H1 (cell line): ENCODE results near the gene ASH1L. TPM values are rescaled to one million over a fixed set of nuclear protein-coding genes. Genes with fewer than 3 reads are reported as not detected.

Experiments
- CTCF ChIA-PET: fragments of 300-600 bp; sonication (Branson Sonifier 250); formaldehyde crosslinking; loops from one replicate; lab custom pipeline; 2021; ENCODE audit not compliant: partially characterized antibody; lab: Charles Lee
- POLR2A ChIA-PET: fragments of 300-600 bp; sonication (Branson Sonifier 250); formaldehyde crosslinking; loops from one replicate; lab custom pipeline; 2021; ENCODE audit warnings: inconsistent platforms; ENCODE audit not compliant: partially characterized antibody; lab: Charles Lee
- DNase-seq, 2 experiments: peaks; one replicate each; pipeline versions ENCODE4 v3.0.0 to v3.0.0-alpha.2; 2010 to 2022; ENCODE audit warnings: low spot score in 2 of 2, low read depth in 1 of 2, mixed read lengths in 1 of 2
- FAIRE-seq: peaks from 2 replicates; lab custom pipeline; 2011; peaks lifted over from hg19 to GRCh38; lab: Jason Lieb, UNC
- H2AFZ ChIP-seq: 2 replicates; pipeline ENCODE4 v1.8.1; 2012; ENCODE audit warnings: low read length, inconsistent platforms
- H2AK5ac ChIP-seq: 2 replicates; pipeline ENCODE4 v1.6.1; 2013; ENCODE audit warnings: low read depth, low read length
- H2BK120ac ChIP-seq: replicated peaks from 2 replicates; pipeline ENCODE3; 2013; ENCODE audit warnings: low read depth, low read length, inconsistent platforms
- H2BK12ac ChIP-seq: 2 replicates; pipeline ENCODE4 v1.6.1; 2013; ENCODE audit warnings: low read depth, low read length
- H2BK15ac ChIP-seq: 2 replicates; pipeline ENCODE4 v1.6.1; 2013; ENCODE audit warnings: low read length
- H2BK20ac ChIP-seq: 2 replicates; pipeline ENCODE4 v1.6.1; 2013; ENCODE audit warnings: low read length
- H2BK5ac ChIP-seq: 2 replicates; pipeline ENCODE4 v1.6.1; 2013; ENCODE audit warnings: low read depth, low read length
- H3K14ac ChIP-seq: 2 replicates; pipeline ENCODE4 v1.6.1; 2013; ENCODE audit warnings: inconsistent platforms; ENCODE audit not compliant: insufficient read length
- H3K18ac ChIP-seq: 2 replicates; pipeline ENCODE4 v1.6.1; 2013; ENCODE audit warnings: low read length; ENCODE audit errors: extremely low read depth
- H3K23ac ChIP-seq: 2 replicates; pipeline ENCODE4 v1.6.1; 2013; ENCODE audit warnings: inconsistent platforms; ENCODE audit not compliant: insufficient read length
- H3K23me2 ChIP-seq: 2 replicates; pipeline ENCODE4 v1.6.1; 2013; ENCODE audit warnings: low read depth, low read length
- H3K27ac ChIP-seq: 2 replicates; pipeline ENCODE4 v1.6.1; 2011; ENCODE audit warnings: low read depth, low read length, inconsistent platforms
- H3K27me3 ChIP-seq, 4 experiments: replicated peaks in 1 of 4; 1 replicate in 1 of 4; 2 replicates in 3 of 4; pipeline versions ENCODE4 v1.6.1 to v1.8.1; 2011 to 2013; ENCODE audit warnings: low read length in 3 of 4, mild to moderate bottlenecking in 3 of 4, inconsistent platforms in 2 of 4, mixed read lengths in 2 of 4, moderate library complexity in 1 of 4; ENCODE audit not compliant: control insufficient read depth in 3 of 4, insufficient read depth in 3 of 4; ENCODE audit errors: extremely low read depth in 1 of 4
- H3K36me3 ChIP-seq, 4 experiments: 2 replicates each; pipeline versions ENCODE4 v1.6.1 to v1.8.1; 2011 to 2013; ENCODE audit warnings: mild to moderate bottlenecking in 4 of 4, low read length in 3 of 4, moderate library complexity in 2 of 4, control low read depth in 1 of 4, inconsistent platforms in 1 of 4; ENCODE audit not compliant: insufficient read depth in 4 of 4, control insufficient read depth in 2 of 4
- H3K4ac ChIP-seq: replicated peaks from 2 replicates; pipeline ENCODE3; 2013; ENCODE audit warnings: low read length, low read depth, mixed read lengths, inconsistent platforms; ENCODE audit not compliant: insufficient read length
- H3K4me1 ChIP-seq, 4 experiments: replicated peaks in 1 of 4; 1 replicate in 1 of 4; 2 replicates in 3 of 4; pipeline versions ENCODE4 v1.6.1 to v1.8.1; 2011 to 2013; ENCODE audit warnings: low read length in 3 of 4, inconsistent platforms in 2 of 4, mixed read lengths in 1 of 4; ENCODE audit not compliant: insufficient read depth in 4 of 4, control insufficient read depth in 3 of 4
- H3K4me2 ChIP-seq, 2 experiments: 2 replicates each; pipeline versions ENCODE4 v1.6.1 to v1.8.1; 2011 to 2013; ENCODE audit warnings: low read depth in 2 of 2, low read length in 2 of 2, control low read depth in 1 of 2, inconsistent platforms in 1 of 2, mild to moderate bottlenecking in 1 of 2; ENCODE audit not compliant: insufficient read depth in 1 of 2
- H3K4me3 ChIP-seq, 4 experiments: fragments of 200-600, 300-600 bp in 1 of 4; sonication (generic), shearing (Covaris generic), sonication (Bioruptor Twin) in 1 of 4; 2 replicates each; pipeline versions ENCODE4 v1.5.1 to v1.8.1; 2011 to 2016; ENCODE audit warnings: low read length in 4 of 4, low read depth in 3 of 4, control low read depth in 2 of 4, inconsistent platforms in 2 of 4, mild to moderate bottlenecking in 2 of 4, mixed read lengths in 1 of 4, moderate library complexity in 1 of 4; ENCODE audit not compliant: insufficient read depth in 2 of 4; ENCODE audit errors: extremely low read depth in 1 of 4
- H3K56ac ChIP-seq: replicated peaks from 2 replicates; pipeline ENCODE3; 2013; ENCODE audit warnings: low read depth, mild to moderate bottlenecking, mixed read lengths, low read length, inconsistent platforms; ENCODE audit not compliant: insufficient read length
- H3K79me1 ChIP-seq: 2 replicates; pipeline ENCODE4 v1.6.1; 2013; ENCODE audit warnings: low read depth, low read length, control low read depth
- H3K79me2 ChIP-seq, 2 experiments: 2 replicates each; pipeline versions ENCODE4 v1.6.1 to v1.8.1; 2012 to 2013; ENCODE audit warnings: low read length in 2 of 2, mild to moderate bottlenecking in 2 of 2, inconsistent platforms in 1 of 2; ENCODE audit not compliant: insufficient read depth in 2 of 2, control insufficient read depth in 1 of 2
- H3K9ac ChIP-seq, 4 experiments: replicated peaks in 1 of 4; 1 replicate in 1 of 4; 2 replicates in 3 of 4; pipeline versions ENCODE4 v1.6.1 to v1.8.1; 2011 to 2013; ENCODE audit warnings: low read depth in 3 of 4, low read length in 3 of 4, control low read depth in 2 of 4, mild to moderate bottlenecking in 2 of 4, moderate library complexity in 2 of 4, inconsistent platforms in 1 of 4; ENCODE audit errors: extremely low read depth in 1 of 4
- H3K9me3 ChIP-seq, 2 experiments: 2 replicates each; pipeline versions ENCODE4 v1.6.1 to v1.8.1; 2012 to 2013; ENCODE audit warnings: mild to moderate bottlenecking in 2 of 2, moderate library complexity in 2 of 2, control low read depth in 1 of 2, inconsistent platforms in 1 of 2, low read depth in 1 of 2, low read length in 1 of 2, mixed read lengths in 1 of 2; ENCODE audit not compliant: insufficient read depth in 2 of 2
- H4K20me1 ChIP-seq, 2 experiments: replicated peaks in 1 of 2; 2 replicates each; pipeline versions ENCODE3 to v1.8.1; 2011 to 2013; ENCODE audit warnings: inconsistent platforms in 2 of 2, low read length in 2 of 2, mild to moderate bottlenecking in 1 of 2; ENCODE audit not compliant: insufficient read depth in 2 of 2, control insufficient read depth in 1 of 2
- H4K5ac ChIP-seq: 2 replicates; pipeline ENCODE4 v1.6.1; 2013; ENCODE audit warnings: low read length, low read depth, mixed read lengths, inconsistent platforms; ENCODE audit not compliant: insufficient read length
- H4K8ac ChIP-seq: 2 replicates; pipeline ENCODE4 v1.8.0; 2013; ENCODE audit warnings: mild to moderate bottlenecking, moderate library complexity, low read length, inconsistent platforms; ENCODE audit not compliant: insufficient read depth; ENCODE audit errors: extremely low read depth
- H4K91ac ChIP-seq: replicated peaks from 2 replicates; pipeline ENCODE3; 2013; ENCODE audit warnings: low read length, mixed read lengths, inconsistent platforms; ENCODE audit not compliant: insufficient read length
- ASH2L ChIP-seq: fragments of 200-600, 300-600 bp; sonication (generic); IDR thresholded peaks from one replicate; pipeline ENCODE4 v1.7.1; 2017; ENCODE audit warnings: low read length
- ATF3 ChIP-seq: IDR thresholded peaks from 2 replicates; pipeline ENCODE4 v1.6.1; 2011; ENCODE audit warnings: low read depth, mild to moderate bottlenecking, low read length; ENCODE audit not compliant: insufficient read depth
- CTBP2 ChIP-seq: IDR thresholded peaks from 2 replicates; pipeline ENCODE4 v1.7.0; 2011; ENCODE audit warnings: borderline replicate concordance, mild to moderate bottlenecking, moderate library complexity, mixed read lengths, low read length; ENCODE audit not compliant: insufficient read depth, insufficient read length
- EGR1 ChIP-seq: IDR thresholded peaks from 2 replicates; pipeline ENCODE4 v1.6.1; 2011; ENCODE audit warnings: low read depth, low read length, borderline replicate concordance
- JUND ChIP-seq: IDR thresholded peaks from 2 replicates; pipeline ENCODE4 v1.6.1; 2011; ENCODE audit warnings: mild to moderate bottlenecking, improper control_type of control experiment, low read length
- NANOG ChIP-seq: IDR thresholded peaks from 2 replicates; pipeline ENCODE4 v1.6.1; 2011; ENCODE audit warnings: low read length, low read depth, mild to moderate bottlenecking, inconsistent platforms; ENCODE audit not compliant: insufficient read depth, poor library complexity, severe bottlenecking
- PHF8 ChIP-seq: fragments of 200-600 bp; sonication (generic); conservative IDR thresholded peaks from 2 replicates; pipeline ENCODE4 v1.7.1; 2012; ENCODE audit warnings: low read depth, mild to moderate bottlenecking, inconsistent platforms, low read length, moderate library complexity
- SP1 ChIP-seq: IDR thresholded peaks from 2 replicates; pipeline ENCODE4 v1.6.1; 2011; ENCODE audit warnings: low read depth, low read length
- SP2 ChIP-seq: IDR thresholded peaks from 2 replicates; pipeline ENCODE4 v1.6.1; 2012; ENCODE audit warnings: mild to moderate bottlenecking, low read length, inconsistent platforms
- TEAD4 ChIP-seq: IDR thresholded peaks from 2 replicates; pipeline ENCODE4 v1.6.1; 2012; ENCODE audit warnings: low read depth, low read length, inconsistent platforms, mixed read lengths
- ZNF274 ChIP-seq: IDR thresholded peaks from 2 replicates; pipeline ENCODE4 v1.7.0; 2012; ENCODE audit warnings: low read length, borderline replicate concordance; ENCODE audit errors: extremely low read depth
- WGBS, 2 experiments: shearing (Covaris generic) in 1 of 2; methylation state at CpG; one replicate each; pipeline versions ENCODE4 v1.1.6 to v1.1.7; 2013 to 2015; ENCODE audit warnings: low lambda C conversion rate in 2 of 2, mixed read lengths in 2 of 2, inconsistent platforms in 1 of 2, low coverage in 1 of 2, missing lambda C conversion rate in 1 of 2; ENCODE audit not compliant: insufficient replicate concordance in 2 of 2, insufficient coverage in 1 of 2, insufficient read length in 1 of 2; ENCODE audit errors: extremely low coverage in 1 of 2, missing lambda C conversion rate in 1 of 2; 5-methylcytosine and 5-hydroxymethylcytosine counted together
- polyA plus RNA-seq, 7 experiments: library from polyadenylated mRNA; depleted of rRNA in 3 of 7; stranded (reverse) in 5 of 7; unstranded in 2 of 7; fragments of >200 nt in 5 of 7; fragments of 200-250 nt in 2 of 7; gene quantifications; 1 replicate in 5 of 7; 2 replicates in 1 of 7; 4 replicates in 1 of 7; pipeline versions ENCODE4 v1.2.1 to v1.2.3, GENCODE V29; 2011 to 2013; ENCODE audit warnings: missing spikeins in 2 of 7, mixed read lengths in 2 of 7
- total RNA-seq: library from RNA; stranded (reverse); fragmentation: NEBNext Ultra II Directional; extraction: Animal tissue kit (Norgen Biotek cat#: 25700); gene quantifications from 2 replicates; pipeline ENCODE4 v1.2.1, GENCODE V29; 2021
- TF ChIP-seq, protein P1 (sequence below): IDR thresholded peaks from 2 replicates; pipeline ENCODE4 v1.6.1; 2012; ENCODE audit warnings: inconsistent platforms

The ASH1L gene
- total and polyA plus RNA-seq, 2 of the 8 experiments (the other 6 are each of a cell fraction or from before 2014, with no cell fraction given) = 7.5 to 27.6 TPM

GRCh38 chr1:155352631-155353030 is 210.0 kb downstream of the ASH1L start:
- no peak overlapping the region for H3K18ac ChIP-seq
- H4K5ac ChIP-seq = no peak overlapping the region
- 94% methylated on average over 6 of the region's 6 CpGs; no CpG with 5 or more reads in 1 of the 2 experiments for WGBS, 2 experiments
- H4K20me1 ChIP-seq = no peaks in the 10 kb centered on the region
- no peak overlapping the region for H3K4ac ChIP-seq
- CTCF ChIA-PET = interaction anchor here (0.6 to 1.5 kb wide), 2 partner anchors 101 to 239 kb away, joined by 4 to 5 read pairs; no protein-coding TSS in a partner anchor
- H4K8ac ChIP-seq = no peak overlapping the region
- H3K14ac ChIP-seq = no peak overlapping the region
- H2BK120ac ChIP-seq = no peak overlapping the region
- no peak overlapping the region for H2AFZ ChIP-seq
- no peak overlapping the region for H3K23ac ChIP-seq
- H3K9me3 ChIP-seq = no peaks in the 10 kb centered on the region
- no peak overlapping the region for H3K56ac ChIP-seq
- no peak overlapping the region for H2AK5ac ChIP-seq
- H3K4me2 ChIP-seq = no peak overlapping the region
- DNase-seq = no peak
- no peak overlapping the region for H3K4me3 ChIP-seq
- no peak overlapping the region for H2BK5ac ChIP-seq
- TF ChIP-seq SP1 = no peak
- no peak for TF ChIP-seq PHF8
- no peak for TF ChIP-seq ASH2L
- no peak for TF ChIP-seq ZNF274
- TF ChIP-seq CTBP2 = no peak
- TF ChIP-seq JUND = no peak
- TF ChIP-seq ATF3 = no peak
- TF ChIP-seq, protein P1, sequence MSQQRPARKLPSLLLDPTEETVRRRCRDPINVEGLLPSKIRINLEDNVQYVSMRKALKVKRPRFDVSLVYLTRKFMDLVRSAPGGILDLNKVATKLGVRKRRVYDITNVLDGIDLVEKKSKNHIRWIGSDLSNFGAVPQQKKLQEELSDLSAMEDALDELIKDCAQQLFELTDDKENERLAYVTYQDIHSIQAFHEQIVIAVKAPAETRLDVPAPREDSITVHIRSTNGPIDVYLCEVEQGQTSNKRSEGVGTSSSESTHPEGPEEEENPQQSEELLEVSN = no peak
- TF ChIP-seq SP2 = no peak
- no peak for TF ChIP-seq TEAD4
- no peak for TF ChIP-seq NANOG
- no peak for TF ChIP-seq EGR1
- TF ChIP-seq, all 59 proteins: peak for 0
- H2BK15ac ChIP-seq = no peak overlapping the region
- H4K91ac ChIP-seq = no peak overlapping the region
- H3K4me1 ChIP-seq = no peaks in the 10 kb centered on the region
- no peak overlapping the region for H2BK20ac ChIP-seq
- H3K79me2 ChIP-seq = no peaks in the 10 kb centered on the region
- H3K27me3 ChIP-seq = no peaks in the 10 kb centered on the region
- no peaks in the 10 kb centered on the region for H3K23me2 ChIP-seq
- no peak overlapping the region for H2BK12ac ChIP-seq
- FAIRE-seq = no peak
- no peak overlapping the region for H3K27ac ChIP-seq
- no peak overlapping the region for H3K9ac ChIP-seq
- H3K36me3 ChIP-seq = peaks cover 5 to 55% (median 30%) of the 10 kb centered on the region in 4 experiments; a peak in 7 of 8 replicates
- POLR2A ChIA-PET = no interaction called here
- no peaks in the 10 kb centered on the region for H3K79me1 ChIP-seq
